NCI-H510A (cell line): Measurements from ENCODE around the gene TRIM56.

ENCODE experiments used
- DNase-seq: peaks from one replicate; lab custom pipeline; 2025; lab: John Stamatoyannopoulos, UW

TRIM56 gene

DNA sequence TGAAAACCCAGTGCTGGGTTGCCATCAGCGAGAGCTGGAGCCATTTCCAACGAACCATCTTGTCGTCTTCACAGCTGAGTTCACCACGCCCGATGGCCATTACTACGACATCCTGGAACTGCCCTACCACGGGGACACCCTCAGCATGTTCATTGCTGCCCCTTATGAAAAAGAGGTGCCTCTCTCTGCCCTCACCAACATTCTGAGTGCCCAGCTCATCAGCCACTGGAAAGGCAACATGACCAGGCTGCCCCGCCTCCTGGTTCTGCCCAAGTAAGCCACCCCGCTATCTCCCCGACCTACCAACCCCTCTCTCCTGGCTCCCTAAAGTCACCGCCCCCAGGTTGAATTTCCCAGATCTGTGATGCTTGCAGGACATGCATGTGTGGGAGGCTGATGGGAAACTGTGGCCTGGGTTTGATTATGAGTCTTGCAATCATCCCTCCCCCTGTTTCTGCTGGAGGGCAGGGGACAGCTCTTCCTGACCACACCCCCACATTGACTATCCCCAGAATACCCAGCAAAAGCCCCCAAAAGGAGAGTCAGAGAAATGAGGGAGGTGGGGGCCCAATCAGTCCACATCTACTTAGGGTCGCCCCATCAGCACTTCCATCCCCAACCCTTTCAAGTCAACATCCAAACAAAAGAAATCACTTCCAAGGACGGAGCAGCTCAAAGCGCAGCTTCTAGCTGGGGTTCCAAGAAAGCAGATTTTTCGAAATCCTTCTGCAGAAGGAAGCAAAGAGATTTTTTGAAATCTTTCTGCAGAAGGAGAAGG lies 48.5 kb downstream of the TRIM56 start:
- DNase-seq = no peak

DNA sequence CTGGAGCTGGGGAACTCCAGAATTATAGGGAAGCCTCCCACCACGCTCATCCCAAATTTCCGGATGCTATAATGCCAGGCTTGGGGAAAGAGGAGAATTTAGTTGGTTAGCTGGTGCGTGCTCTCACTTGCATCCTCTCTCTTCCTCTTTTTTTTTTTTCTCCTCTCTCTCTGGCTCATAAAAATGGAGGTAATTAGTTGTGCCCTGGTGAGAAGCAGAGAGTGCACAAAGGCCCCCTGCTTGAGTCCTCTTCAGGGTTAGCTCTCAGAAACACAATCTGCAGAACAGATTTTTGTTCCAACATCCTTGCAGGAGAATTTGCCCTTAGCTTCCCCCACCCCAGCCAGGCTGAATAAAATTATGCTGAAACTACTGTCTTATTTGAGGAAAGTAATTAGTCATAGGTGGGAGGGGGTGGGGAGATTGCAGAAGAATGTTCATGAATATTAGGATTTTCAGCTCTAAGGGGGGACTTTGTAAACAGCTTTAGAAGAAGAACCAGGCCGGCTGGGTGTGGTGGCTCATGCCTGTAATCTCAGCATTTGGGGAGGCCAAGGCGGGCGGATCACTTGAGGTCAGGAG lies 49.2 kb downstream of the TRIM56 start:
- DNase-seq = no peak

GRCh38 chr7:101137651-101138212 lies 52.5 kb downstream of the TRIM56 start:
- no peak for DNase-seq

- DNase-seq = no peak
Measured at GRCh38 chr7:101138213-101138870, 53.1 kb downstream of the TRIM56 start.

DNA sequence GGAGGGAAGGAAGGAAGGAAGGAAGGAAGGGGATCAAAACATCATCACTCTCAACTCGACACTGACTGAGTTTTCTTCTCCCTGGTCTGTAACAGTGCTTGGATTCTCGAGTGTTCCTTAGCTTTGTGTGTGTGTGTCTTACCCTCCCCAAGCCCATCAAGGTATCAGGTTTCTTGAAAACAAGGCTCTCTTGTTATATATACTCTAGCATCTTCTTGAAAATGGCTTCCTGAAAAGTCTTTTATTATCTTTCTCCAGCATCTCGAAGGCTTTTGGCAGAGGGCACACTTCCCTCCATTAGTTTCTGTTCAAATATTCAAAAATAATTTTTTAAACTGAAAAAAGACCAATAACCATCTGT lies 55.0 kb downstream of the TRIM56 start:
- DNase-seq = no peak

DNA sequence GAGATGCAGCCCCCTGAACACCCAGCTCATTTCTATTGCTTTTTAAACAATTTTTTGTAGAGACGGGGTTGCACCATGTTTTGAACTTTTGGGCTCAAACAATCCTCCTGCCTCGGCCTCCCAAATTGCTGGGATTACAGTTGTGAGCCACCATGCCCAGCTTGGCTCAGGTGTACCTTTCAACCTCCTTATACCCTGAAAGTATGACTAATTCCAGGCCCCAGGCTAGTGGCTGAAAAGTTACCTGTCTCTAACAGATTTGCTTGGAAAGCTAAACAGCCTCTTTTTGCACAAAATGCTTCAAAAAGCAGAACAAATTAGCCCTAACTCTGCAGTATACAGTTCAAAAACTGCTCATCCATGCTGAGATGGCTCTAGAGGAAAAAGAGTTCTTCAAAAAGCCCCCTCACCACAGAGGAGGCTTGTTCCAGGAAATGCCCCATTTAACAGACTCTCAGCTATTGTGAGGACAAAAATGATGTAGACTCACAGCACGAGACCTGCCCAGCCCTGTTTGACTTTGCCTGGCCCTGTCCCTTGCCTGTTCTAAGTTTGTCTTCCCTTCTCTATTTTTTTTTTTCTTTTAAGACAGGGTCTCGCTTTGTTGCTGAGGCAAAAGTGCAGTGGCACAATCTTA lies 55.6 kb downstream of the TRIM56 start:
- no peak for DNase-seq
